Natural killer cell (primary cell): Measurements from ENCODE around the gene CACNG4. TPM values are rescaled to one million over a fixed set of nuclear protein-coding genes. Genes with fewer than 3 reads are reported as not detected.

Experiments used
- ATAC-seq, 3 donors: fragments of 150-1000 bp in 2 of 3; fragments of 200-7000 bp in 1 of 3; cut with Tn5 transposase; 1 replicate in 1 of 3; 2 replicates in 2 of 3; pipeline ENCODE4 v1.10.0; 2021; ENCODE audit warnings: mild to moderate bottlenecking in 2 of 3, moderate library complexity in 2 of 3
- DNase-seq, 2 donors: peaks; one replicate each; pipeline versions ENCODE4 v3.0.0 to v3.0.0-alpha.2; 2013 to 2021; ENCODE audit warnings: mixed read lengths in 1 of 2
- H3K27ac ChIP-seq: one replicate; pipeline ENCODE4 v1.5.1; 2013; ENCODE audit warnings: mild to moderate bottlenecking, low read length
- H3K27me3 ChIP-seq: one replicate; pipeline ENCODE4 v1.6.1; 2013; ENCODE audit warnings: low read length; ENCODE audit not compliant: control insufficient read depth, insufficient read depth
- H3K36me3 ChIP-seq: one replicate; pipeline ENCODE4 v1.6.1; 2013; ENCODE audit warnings: low read length; ENCODE audit not compliant: control insufficient read depth, insufficient read depth
- H3K4me1 ChIP-seq: one replicate; pipeline ENCODE4 v1.6.1; 2013; ENCODE audit warnings: low read length; ENCODE audit not compliant: control insufficient read depth, insufficient read depth
- H3K4me3 ChIP-seq: one replicate; pipeline ENCODE4 v1.5.1; 2013; ENCODE audit warnings: low read length
- H3K9me3 ChIP-seq: one replicate; pipeline ENCODE4 v1.6.1; 2013; ENCODE audit warnings: low read length; ENCODE audit not compliant: control insufficient read depth, insufficient read depth
- H3K27ac Mint-ChIP-seq, 2 donors: one replicate each; pipeline ENCODE4 v1.8.0; 2022; ENCODE audit warnings: mild to moderate bottlenecking in 2 of 2, mixed read lengths in 2 of 2, moderate library complexity in 1 of 2
- H3K27me3 Mint-ChIP-seq, 2 donors: one replicate each; pipeline ENCODE4 v1.8.0; 2022; ENCODE audit warnings: low read depth in 2 of 2, mixed read lengths in 2 of 2
- H3K36me3 Mint-ChIP-seq: one replicate; pipeline ENCODE4 v1.8.0; 2022; ENCODE audit warnings: mixed read lengths
- H3K4me1 Mint-ChIP-seq, 2 donors: one replicate each; pipeline ENCODE4 v1.8.0; 2022; ENCODE audit warnings: mixed read lengths in 2 of 2
- H3K4me3 Mint-ChIP-seq: one replicate; pipeline ENCODE4 v1.8.0; 2022; ENCODE audit warnings: mild to moderate bottlenecking, moderate library complexity, mixed read lengths
- H3K9me3 Mint-ChIP-seq, 2 donors: one replicate each; pipeline ENCODE4 v1.8.0; 2022; ENCODE audit warnings: mixed read lengths in 2 of 2
- WGBS: methylation state at CpG from one replicate; pipeline ENCODE4 v1.1.7; 2013; ENCODE audit warnings: missing lambda C conversion rate; ENCODE audit not compliant: insufficient coverage; 5-methylcytosine and 5-hydroxymethylcytosine counted together
- intact Hi-C: fragments of 100-400 bp; cut with micrococcal nuclease; formaldehyde crosslinking; loops from one replicate; pipeline ENCODE4 v1.14.2; 2022
- total RNA-seq, 4 donors: library from RNA; stranded (reverse); fragments of 120-200 nt in 1 of 4; gene quantifications; one replicate each; pipeline versions ENCODE4 v1.2.3 to v1.2.4, GENCODE V29; 2013 to 2022
- TF ChIP-seq, protein P1 (sequence below): fragments of 200-600 bp; IDR thresholded peaks from one replicate; pipeline ENCODE4 v1.8.0; 2022; ENCODE audit warnings: antibody characterized with exemption

CACNG4 gene
- total RNA-seq, 3 donors from 2014 or later (not counting 1 experiment from before 2014, with no cell fraction given) = not detected

DNA sequence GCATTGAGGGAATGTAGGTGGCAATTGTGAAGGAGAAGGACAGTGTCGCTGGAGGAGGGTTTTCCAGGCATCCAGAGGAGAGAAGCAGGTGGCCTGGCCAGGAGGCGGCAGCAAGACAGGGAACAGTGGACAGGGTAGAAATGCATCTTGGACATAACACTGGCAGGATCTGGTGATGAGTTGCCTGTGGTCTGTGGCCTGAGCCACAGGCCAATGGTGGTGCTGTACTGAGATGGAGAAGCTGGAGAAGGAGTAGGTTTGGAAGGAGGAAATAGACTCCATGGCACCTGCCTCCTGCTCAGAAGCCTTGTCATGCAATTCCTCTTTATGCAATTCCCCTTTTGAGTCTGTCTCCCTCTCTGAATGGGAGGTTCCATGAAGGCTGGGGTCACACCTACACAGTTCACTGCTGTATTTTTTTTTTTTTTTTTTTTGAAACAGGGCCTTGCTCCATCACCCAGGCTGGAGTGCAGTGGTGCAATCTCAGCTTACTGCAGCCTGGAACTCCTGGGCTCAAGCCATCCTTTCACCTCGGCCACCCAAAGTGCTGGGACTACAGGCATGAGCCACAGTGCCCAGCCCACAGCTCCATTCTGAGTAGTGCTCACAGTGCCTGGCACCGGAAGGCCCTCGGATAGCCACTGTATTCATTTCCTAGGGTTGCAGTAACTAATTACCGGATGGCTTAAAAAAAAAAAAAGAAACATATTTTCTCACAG lies 13.5 kb upstream of the CACNG4 start:
- intact Hi-C loops = no loop called here
- DNase-seq (no peak), ATAC-seq (no peak)
- Mint-ChIP-seq H3K27me3 (peaks cover 25 to 29% of the 10 kb centered on the region in 2 donors), H3K9me3 (no peaks in the 10 kb centered on the region), H3K36me3 (no peaks in the 10 kb centered on the region), H3K27ac (no peak overlapping the region), H3K4me3 (no peak overlapping the region), H3K4me1 (peaks cover 0 to 3% of the 10 kb centered on the region in 2 donors)
- Histone ChIP-seq H3K27ac (no peak overlapping the region), H3K9me3 (no peaks in the 10 kb centered on the region), H3K36me3 (no peaks in the 10 kb centered on the region), H3K4me3 (no peak overlapping the region), H3K4me1 (no peaks in the 10 kb centered on the region), H3K27me3 (no peaks in the 10 kb centered on the region)
- TF ChIP-seq, protein P1, sequence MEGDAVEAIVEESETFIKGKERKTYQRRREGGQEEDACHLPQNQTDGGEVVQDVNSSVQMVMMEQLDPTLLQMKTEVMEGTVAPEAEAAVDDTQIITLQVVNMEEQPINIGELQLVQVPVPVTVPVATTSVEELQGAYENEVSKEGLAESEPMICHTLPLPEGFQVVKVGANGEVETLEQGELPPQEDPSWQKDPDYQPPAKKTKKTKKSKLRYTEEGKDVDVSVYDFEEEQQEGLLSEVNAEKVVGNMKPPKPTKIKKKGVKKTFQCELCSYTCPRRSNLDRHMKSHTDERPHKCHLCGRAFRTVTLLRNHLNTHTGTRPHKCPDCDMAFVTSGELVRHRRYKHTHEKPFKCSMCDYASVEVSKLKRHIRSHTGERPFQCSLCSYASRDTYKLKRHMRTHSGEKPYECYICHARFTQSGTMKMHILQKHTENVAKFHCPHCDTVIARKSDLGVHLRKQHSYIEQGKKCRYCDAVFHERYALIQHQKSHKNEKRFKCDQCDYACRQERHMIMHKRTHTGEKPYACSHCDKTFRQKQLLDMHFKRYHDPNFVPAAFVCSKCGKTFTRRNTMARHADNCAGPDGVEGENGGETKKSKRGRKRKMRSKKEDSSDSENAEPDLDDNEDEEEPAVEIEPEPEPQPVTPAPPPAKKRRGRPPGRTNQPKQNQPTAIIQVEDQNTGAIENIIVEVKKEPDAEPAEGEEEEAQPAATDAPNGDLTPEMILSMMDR = no peak
- 89% methylated on average over 6 of the region's 6 CpGs for WGBS

DNA sequence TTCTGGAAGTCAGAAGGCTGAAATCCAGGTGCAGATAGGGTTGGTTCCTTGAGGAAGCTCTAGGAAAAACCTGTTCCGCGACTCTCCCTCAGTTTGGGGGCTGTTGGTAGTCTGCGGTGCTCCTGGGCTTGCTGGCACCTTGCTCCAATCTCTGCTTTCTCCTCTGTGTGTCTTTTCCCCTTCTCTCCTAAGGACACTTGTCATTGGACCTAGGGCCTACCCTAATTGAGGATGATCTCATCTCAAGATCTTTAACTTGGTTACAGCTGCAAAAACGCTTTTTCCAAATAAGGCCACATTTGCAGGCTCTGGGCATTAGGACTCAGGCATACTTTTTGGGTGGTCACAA lies 12.9 kb upstream of the CACNG4 start:
- no peak overlapping the region for H3K4me3 Mint-ChIP-seq
- 92% methylated on average over 4 of the region's 4 CpGs for WGBS
- Histone ChIP-seq H3K36me3 (no peaks in the 10 kb centered on the region), H3K4me3 (no peak overlapping the region), H3K27me3 (no peaks in the 10 kb centered on the region), H3K4me1 (no peaks in the 10 kb centered on the region), H3K27ac (no peak overlapping the region), H3K9me3 (no peaks in the 10 kb centered on the region)
- intact Hi-C loops = no loop called here
- H3K36me3 Mint-ChIP-seq = no peaks in the 10 kb centered on the region
- DNase-seq = no peak
- H3K27me3 Mint-ChIP-seq = peaks cover 19 to 23% of the 10 kb centered on the region in 2 donors
- TF ChIP-seq, protein P1 = no peak
- no peaks in the 10 kb centered on the region for H3K9me3 Mint-ChIP-seq
- H3K4me1 Mint-ChIP-seq = no peaks in the 10 kb centered on the region
- ATAC-seq = no peak
- no peak overlapping the region for H3K27ac Mint-ChIP-seq

DNA sequence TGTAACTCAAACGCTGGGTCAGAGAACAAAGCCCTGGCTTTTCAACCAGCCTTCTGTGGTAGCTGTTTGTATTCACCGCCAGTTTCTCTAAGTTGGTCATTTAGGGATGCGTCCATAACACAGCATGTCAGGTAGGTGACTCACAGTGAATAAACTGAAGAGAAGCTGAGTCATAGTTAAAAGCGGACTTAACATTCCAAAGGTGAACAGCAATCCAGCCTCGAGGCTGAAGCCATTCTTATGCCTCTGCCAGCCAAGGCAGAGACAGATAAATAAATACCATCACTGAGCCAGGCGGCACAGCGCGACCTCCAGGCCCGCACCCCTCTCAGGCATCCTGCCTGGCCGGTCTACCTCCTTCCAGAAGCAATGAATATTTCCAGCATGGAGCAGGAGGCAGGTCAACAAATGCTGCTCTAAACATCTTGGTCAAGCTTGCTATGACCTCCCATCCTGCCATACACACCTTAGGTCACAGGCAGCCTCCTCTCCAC lies 12.4 kb upstream of the CACNG4 start:
- TF ChIP-seq, protein P1 = no peak
- ATAC-seq = no peak
- Histone ChIP-seq H3K4me3 (no peak overlapping the region), H3K4me1 (no peaks in the 10 kb centered on the region), H3K27me3 (no peaks in the 10 kb centered on the region), H3K36me3 (no peaks in the 10 kb centered on the region), H3K9me3 (no peaks in the 10 kb centered on the region), H3K27ac (no peak overlapping the region)
- H3K9me3 Mint-ChIP-seq = no peaks in the 10 kb centered on the region
- intact Hi-C loops = no loop called here
- H3K4me1 Mint-ChIP-seq = no peaks in the 10 kb centered on the region
- H3K27me3 Mint-ChIP-seq = peaks cover 14 to 19% of the 10 kb centered on the region in 2 donors
- no peak for DNase-seq
- no peak overlapping the region for H3K4me3 Mint-ChIP-seq
- no peaks in the 10 kb centered on the region for H3K36me3 Mint-ChIP-seq
- 92% methylated on average over 10 of the region's 10 CpGs for WGBS
- H3K27ac Mint-ChIP-seq = no peak overlapping the region
